ENCODE results near the gene HK3. TPM values are rescaled to one million over a fixed set of nuclear protein-coding genes. Genes with fewer than 3 reads are reported as not detected.

Gene HK3
- under 1 TPM; 0.22 to 0.62 TPM for total RNA-seq

- Mint-ChIP-seq H3K27me3 (no peaks in the 10 kb centered on the region), H3K27ac (no peak within 1 kb of the TSS), H3K4me3 (no peak within 1 kb of the TSS), H3K9me3 (no peaks in the 10 kb centered on the region), H3K36me3 (peaks cover 14% of the 10 kb centered on the region), H3K4me1 (ENCODE audit: low read depth) (peaks cover 39% of the 10 kb centered on the region)
- DNase-seq, result no peak
- CTCF ChIA-PET, result interaction anchor here (1.0 to 4.7 kb wide), 2 partner anchors 59 to 239 kb away, joined by 4 to 19 read pairs; no protein-coding TSS in a partner anchor
- POLR2A ChIA-PET, result interaction anchor here (1.3 kb wide), 1 partner anchor 17 kb away, joined by 3 read pairs; no protein-coding TSS in a partner anchor
- intact Hi-C loops (cut with micrococcal nuclease), result no loop called here
Observed at GRCh38 chr5:176899296-176899891, at the start of gene HK3. Gene HK3, minus strand, starts transcription at chr5:176899346. Its CDS starts 3,187 bp downstream, at chr5:176896159.

GRCh38 chr5:176948458-176948857 lies 49.3 kb upstream of the HK3 start:
- ChIA-PET CTCF (no interaction called here), POLR2A (no interaction called here)
- intact Hi-C loops (cut with micrococcal nuclease), result no loop called here
- Mint-ChIP-seq H3K4me1 (ENCODE audit: low read depth) (peaks cover 6% of the 10 kb centered on the region), H3K27ac (no peak overlapping the region), H3K9me3 (no peaks in the 10 kb centered on the region), H3K36me3 (peaks cover 25% of the 10 kb centered on the region), H3K27me3 (no peaks in the 10 kb centered on the region), H3K4me3 (no peak overlapping the region)
- DNase-seq, result no peak

- ChIA-PET POLR2A (no interaction called here), CTCF (interaction anchor here (0.6 kb wide), 1 partner anchor 287 kb away, joined by 3 read pairs; no protein-coding TSS in a partner anchor)
- Mint-ChIP-seq H3K4me1 (ENCODE audit: low read depth) (peaks cover 9% of the 10 kb centered on the region), H3K36me3 (peaks cover 28% of the 10 kb centered on the region), H3K9me3 (no peaks in the 10 kb centered on the region), H3K27me3 (no peaks in the 10 kb centered on the region), H3K4me3 (no peak overlapping the region), H3K27ac (no peak overlapping the region)
- DNase-seq, result no peak
- intact Hi-C loops (cut with micrococcal nuclease), result no loop called here
Observed at GRCh38 chr5:176947847-176948246, 48.7 kb upstream of the HK3 start.

- Mint-ChIP-seq H3K27ac (no peak overlapping the region), H3K36me3 (peaks cover 28% of the 10 kb centered on the region), H3K4me1 (ENCODE audit: low read depth) (peaks cover 9% of the 10 kb centered on the region), H3K27me3 (no peaks in the 10 kb centered on the region), H3K9me3 (no peaks in the 10 kb centered on the region), H3K4me3 (no peak overlapping the region)
- DNase-seq, result no peak
- POLR2A ChIA-PET, result no interaction called here
- CTCF ChIA-PET, result interaction anchor here (1.1 kb wide), 1 partner anchor 284 kb away, joined by 3 read pairs; no protein-coding TSS in a partner anchor
- intact Hi-C loops (cut with micrococcal nuclease), result no loop called here
Observed at GRCh38 chr5:176944268-176944667, 45.1 kb upstream of the HK3 start.

GRCh38 chr5:176943816-176944215 lies 44.7 kb upstream of the HK3 start:
- POLR2A ChIA-PET, result no interaction called here
- Mint-ChIP-seq H3K4me3 (no peak overlapping the region), H3K36me3 (peaks cover 28% of the 10 kb centered on the region), H3K27ac (no peak overlapping the region), H3K9me3 (no peaks in the 10 kb centered on the region), H3K4me1 (ENCODE audit: low read depth) (peaks cover 9% of the 10 kb centered on the region), H3K27me3 (no peaks in the 10 kb centered on the region)
- intact Hi-C loops (cut with micrococcal nuclease), result no loop called here
- no peak for DNase-seq
- CTCF ChIA-PET, result interaction anchor here (1.1 kb wide), 1 partner anchor 283 kb away, joined by 3 read pairs; no protein-coding TSS in a partner anchor

GRCh38 chr5:176941951-176942350 lies 42.8 kb upstream of the HK3 start:
- CTCF ChIA-PET, result no interaction called here
- POLR2A ChIA-PET, result interaction anchor here (0.6 kb wide), 1 partner anchor 233 kb away, joined by 3 read pairs; no protein-coding TSS in a partner anchor

GRCh38 chr5:176938472-176938871 lies 39.3 kb upstream of the HK3 start:
- ChIA-PET CTCF (interaction anchor here (0.7 to 0.8 kb wide), 2 partner anchors 21 to 405 kb away, joined by 3 read pairs; no protein-coding TSS in a partner anchor), POLR2A (no interaction called here)
- no peak for DNase-seq
- Mint-ChIP-seq H3K36me3 (peaks cover 21% of the 10 kb centered on the region), H3K9me3 (no peaks in the 10 kb centered on the region), H3K4me3 (no peak overlapping the region), H3K4me1 (ENCODE audit: low read depth) (peaks cover 22% of the 10 kb centered on the region), H3K27me3 (no peaks in the 10 kb centered on the region), H3K27ac (no peak overlapping the region)
- intact Hi-C loops (cut with micrococcal nuclease), result no loop called here

More at GRCh38 chr5:176941951-176942350, 42.8 kb upstream of the HK3 start:
- Mint-ChIP-seq H3K27me3 (no peaks in the 10 kb centered on the region), H3K9me3 (no peaks in the 10 kb centered on the region), H3K36me3 (peaks cover 24% of the 10 kb centered on the region), H3K27ac (no peak overlapping the region), H3K4me1 (ENCODE audit: low read depth) (peaks cover 9% of the 10 kb centered on the region), H3K4me3 (no peak overlapping the region)
- DNase-seq, result no peak
- intact Hi-C loops (cut with micrococcal nuclease), result no loop called here

GRCh38 chr5:176935017-176935416 lies 35.9 kb upstream of the HK3 start:
- CTCF ChIA-PET, result no interaction called here
- intact Hi-C loops (cut with micrococcal nuclease), result no loop called here
- Mint-ChIP-seq H3K4me1 (ENCODE audit: low read depth) (peaks cover 27% of the 10 kb centered on the region), H3K4me3 (no peak overlapping the region), H3K9me3 (no peaks in the 10 kb centered on the region), H3K27me3 (no peaks in the 10 kb centered on the region), H3K36me3 (peaks cover 21% of the 10 kb centered on the region), H3K27ac (no peak overlapping the region)
- POLR2A ChIA-PET, result no interaction called here
- no peak for DNase-seq

- H3K27me3 Mint-ChIP-seq, result no peaks in the 10 kb centered on the region
- ChIA-PET CTCF (no interaction called here), POLR2A (no interaction called here)
- H3K36me3 Mint-ChIP-seq, result peaks cover 22% of the 10 kb centered on the region
- no peaks in the 10 kb centered on the region for H3K9me3 Mint-ChIP-seq
- H3K4me1 Mint-ChIP-seq (ENCODE audit: low read depth), result peaks cover 27% of the 10 kb centered on the region
- DNase-seq, result no peak
- H3K4me3 Mint-ChIP-seq, result no peak overlapping the region
- intact Hi-C loops (cut with micrococcal nuclease), result no loop called here
- no peak overlapping the region for H3K27ac Mint-ChIP-seq
Observed at GRCh38 chr5:176934309-176934930, 35.3 kb upstream of the HK3 start.

GRCh38 chr5:176929654-176930053 lies 30.5 kb upstream of the HK3 start:
- no peak for DNase-seq
- intact Hi-C loops (cut with micrococcal nuclease), result no loop called here
- POLR2A ChIA-PET, result no interaction called here
- Mint-ChIP-seq H3K9me3 (no peaks in the 10 kb centered on the region), H3K27ac (no peak overlapping the region), H3K27me3 (no peaks in the 10 kb centered on the region), H3K36me3 (peaks cover 18% of the 10 kb centered on the region), H3K4me1 (ENCODE audit: low read depth) (peaks cover 12% of the 10 kb centered on the region), H3K4me3 (no peak overlapping the region)
- CTCF ChIA-PET, result interaction anchor here (4.0 kb wide), 1 partner anchor 269 kb away, joined by 19 read pairs; no protein-coding TSS in a partner anchor

GRCh38 chr5:176927562-176927961 lies 28.4 kb upstream of the HK3 start:
- POLR2A ChIA-PET, result no interaction called here
- DNase-seq, result no peak
- intact Hi-C loops (cut with micrococcal nuclease), result no loop called here
- CTCF ChIA-PET, result no interaction called here
- no peak overlapping the region for H3K27ac Mint-ChIP-seq
- no peaks in the 10 kb centered on the region for H3K27me3 Mint-ChIP-seq
- no peaks in the 10 kb centered on the region for H3K9me3 Mint-ChIP-seq
- peaks cover 8% of the 10 kb centered on the region for H3K4me1 Mint-ChIP-seq (ENCODE audit: low read depth)
- H3K4me3 Mint-ChIP-seq, result no peak overlapping the region
- peaks cover 16% of the 10 kb centered on the region for H3K36me3 Mint-ChIP-seq

GRCh38 chr5:176922817-176923216 lies 23.7 kb upstream of the HK3 start:
- Mint-ChIP-seq H3K4me3 (no peak overlapping the region), H3K27me3 (no peaks in the 10 kb centered on the region), H3K4me1 (ENCODE audit: low read depth) (no peaks in the 10 kb centered on the region), H3K36me3 (peaks cover 3% of the 10 kb centered on the region), H3K27ac (no peak overlapping the region), H3K9me3 (no peaks in the 10 kb centered on the region)
- intact Hi-C loops (cut with micrococcal nuclease), result no loop called here
- ChIA-PET POLR2A (no interaction called here), CTCF (interaction anchor here (0.9 kb wide), 1 partner anchor 262 kb away, joined by 4 read pairs; no protein-coding TSS in a partner anchor)
- no peak for DNase-seq

GRCh38 chr5:176921714-176922113 lies 22.6 kb upstream of the HK3 start:
- no peak for DNase-seq
- intact Hi-C loops (cut with micrococcal nuclease), result no loop called here
- ChIA-PET POLR2A (no interaction called here), CTCF (no interaction called here)
- no peaks in the 10 kb centered on the region for H3K4me1 Mint-ChIP-seq (ENCODE audit: low read depth)
- H3K27ac Mint-ChIP-seq, result no peak overlapping the region
- H3K4me3 Mint-ChIP-seq, result no peak overlapping the region
- H3K9me3 Mint-ChIP-seq, result no peaks in the 10 kb centered on the region
- H3K36me3 Mint-ChIP-seq, result peaks cover 3% of the 10 kb centered on the region
- no peaks in the 10 kb centered on the region for H3K27me3 Mint-ChIP-seq

Measured in activated CD4-positive, alpha-beta memory T cell treated with anti-CD3 and anti-CD28 coated beads for 36 hours (primary cell).